ENCODE results near the gene NFASC. TPM values are rescaled to one million over a fixed set of nuclear protein-coding genes. Genes with fewer than 3 reads are reported as not detected.

Gene NFASC
- total RNA-seq, 2 experiments from 2014 or later, result not detected

DNA sequence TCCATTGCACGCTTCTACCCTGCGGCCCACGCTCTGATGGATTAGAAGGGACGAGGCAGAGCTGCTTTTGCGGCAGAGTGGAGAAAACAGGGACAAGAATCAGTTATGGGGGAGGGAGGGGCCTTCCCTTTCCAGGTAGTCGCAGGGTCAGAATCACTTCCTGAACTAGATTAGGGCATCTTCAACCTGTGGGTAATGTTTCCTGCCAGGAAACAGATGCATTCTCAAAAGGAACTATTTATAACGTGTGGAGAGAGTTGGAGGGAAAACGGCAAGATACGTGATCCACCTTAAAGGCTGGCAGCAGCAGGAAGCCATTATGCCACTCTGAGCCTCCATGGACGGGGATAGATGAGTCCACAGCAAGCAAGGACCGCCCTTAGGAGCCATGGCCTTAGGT lies 112.5 kb downstream of the NFASC start:
- no peak overlapping the region for H3K4me3 ChIP-seq (ENCODE audit: low read depth, low read length, poor library complexity, severe bottlenecking)
- no peaks in the 10 kb centered on the region for H4K20me1 ChIP-seq (ENCODE audit: insufficient read depth, low read length)
- CTCF ChIA-PET (ENCODE audit: unreplicated experiment), result no interaction called here
- TF ChIP-seq, protein P1, sequence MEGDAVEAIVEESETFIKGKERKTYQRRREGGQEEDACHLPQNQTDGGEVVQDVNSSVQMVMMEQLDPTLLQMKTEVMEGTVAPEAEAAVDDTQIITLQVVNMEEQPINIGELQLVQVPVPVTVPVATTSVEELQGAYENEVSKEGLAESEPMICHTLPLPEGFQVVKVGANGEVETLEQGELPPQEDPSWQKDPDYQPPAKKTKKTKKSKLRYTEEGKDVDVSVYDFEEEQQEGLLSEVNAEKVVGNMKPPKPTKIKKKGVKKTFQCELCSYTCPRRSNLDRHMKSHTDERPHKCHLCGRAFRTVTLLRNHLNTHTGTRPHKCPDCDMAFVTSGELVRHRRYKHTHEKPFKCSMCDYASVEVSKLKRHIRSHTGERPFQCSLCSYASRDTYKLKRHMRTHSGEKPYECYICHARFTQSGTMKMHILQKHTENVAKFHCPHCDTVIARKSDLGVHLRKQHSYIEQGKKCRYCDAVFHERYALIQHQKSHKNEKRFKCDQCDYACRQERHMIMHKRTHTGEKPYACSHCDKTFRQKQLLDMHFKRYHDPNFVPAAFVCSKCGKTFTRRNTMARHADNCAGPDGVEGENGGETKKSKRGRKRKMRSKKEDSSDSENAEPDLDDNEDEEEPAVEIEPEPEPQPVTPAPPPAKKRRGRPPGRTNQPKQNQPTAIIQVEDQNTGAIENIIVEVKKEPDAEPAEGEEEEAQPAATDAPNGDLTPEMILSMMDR (conservative IDR thresholded peaks at IDR 0.05; ENCODE audit: low read length), result no peak
- TF ChIP-seq EZH2phosphoT487 (IDR thresholded peaks at IDR 0.05; ENCODE audit: borderline replicate concordance, low read depth, low read length), result no peak
- no peak overlapping the region for H2AFZ ChIP-seq (ENCODE audit: low read length)
- H3K9me2 ChIP-seq (ENCODE audit: insufficient read depth, low read length), result no peaks in the 10 kb centered on the region
- intact Hi-C loops (cut with micrococcal nuclease; ENCODE audit: unreplicated experiment), result no loop called here
- no TSS peak for BruUV-seq (replicated peaks)
- no peaks in the 10 kb centered on the region for H3K79me2 ChIP-seq (ENCODE audit: insufficient read depth, low read depth, low read length)
- no peaks in the 10 kb centered on the region for H3K9me3 ChIP-seq (ENCODE audit: low read length)
- H3K4me2 ChIP-seq (ENCODE audit: low read length), result no peak overlapping the region
- POLR2A ChIA-PET, result no interaction called here
- H3K36me3 ChIP-seq (ENCODE audit: insufficient read depth, low read length), result no peaks in the 10 kb centered on the region
- H3K4me1 ChIP-seq (ENCODE audit: insufficient read depth, low read length, poor library complexity, severe bottlenecking), result no peaks in the 10 kb centered on the region
- H3K27ac ChIP-seq (ENCODE audit: low read depth, low read length, poor library complexity, severe bottlenecking), result no peak overlapping the region
- no peak for DNase-seq (ENCODE audit: low spot score)

DNA sequence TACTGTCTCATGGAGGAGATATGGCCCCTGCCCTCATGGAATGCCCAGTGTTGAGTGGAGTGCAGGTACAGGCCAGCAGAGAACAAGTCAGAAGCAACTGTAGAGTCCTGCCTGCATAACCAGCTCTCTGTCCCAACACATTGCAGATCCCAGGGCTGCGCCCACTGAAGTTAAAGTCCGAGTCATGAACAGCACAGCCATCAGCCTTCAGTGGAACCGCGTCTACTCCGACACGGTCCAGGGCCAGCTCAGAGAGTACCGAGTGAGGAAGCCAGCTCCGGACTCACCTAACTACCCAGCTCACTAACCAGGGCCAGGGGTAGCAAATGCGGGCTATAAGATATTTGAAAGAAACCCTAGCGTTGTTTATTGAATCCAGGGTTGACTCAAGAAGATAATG lies 113.2 kb downstream of the NFASC start:
- no TSS peak for BruUV-seq (replicated peaks)
- no peaks in the 10 kb centered on the region for H3K9me2 ChIP-seq (ENCODE audit: insufficient read depth, low read length)

DNA sequence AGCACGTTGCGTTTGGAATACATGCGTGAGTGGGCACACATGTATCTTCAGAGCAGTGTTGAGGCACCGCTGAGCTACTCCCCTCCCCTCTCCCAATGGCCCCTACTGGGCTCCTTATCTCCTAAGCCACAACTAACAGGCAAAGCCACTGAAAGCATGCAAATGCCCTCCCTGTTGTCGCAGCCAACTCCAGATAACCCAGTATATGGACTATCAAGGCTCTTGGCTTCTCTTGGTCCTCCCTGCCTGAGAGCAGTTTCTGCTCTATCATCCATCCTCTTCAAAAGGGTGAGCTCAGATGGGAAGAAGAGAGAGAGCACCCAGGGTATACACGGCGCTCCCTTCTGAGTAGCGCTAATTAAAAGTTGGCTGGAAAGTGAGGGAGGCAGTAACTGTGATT lies 113.8 kb downstream of the NFASC start:
- intact Hi-C loops (cut with micrococcal nuclease; ENCODE audit: unreplicated experiment), result no loop called here
- Histone ChIP-seq H3K79me2 (ENCODE audit: insufficient read depth, low read depth, low read length) (no peaks in the 10 kb centered on the region), H3K4me3 (ENCODE audit: low read depth, low read length, poor library complexity, severe bottlenecking) (no peak overlapping the region), H3K4me1 (ENCODE audit: insufficient read depth, low read length, poor library complexity, severe bottlenecking) (no peaks in the 10 kb centered on the region), H3K9me3 (ENCODE audit: low read length) (no peaks in the 10 kb centered on the region), H2AFZ (ENCODE audit: low read length) (no peak overlapping the region), H3K27ac (ENCODE audit: low read depth, low read length, poor library complexity, severe bottlenecking) (no peak overlapping the region), H3K36me3 (ENCODE audit: insufficient read depth, low read length) (no peaks in the 10 kb centered on the region), H4K20me1 (ENCODE audit: insufficient read depth, low read length) (no peaks in the 10 kb centered on the region), H3K9me2 (ENCODE audit: insufficient read depth, low read length) (no peaks in the 10 kb centered on the region), H3K4me2 (ENCODE audit: low read length) (no peak overlapping the region)
- no peak for DNase-seq (ENCODE audit: low spot score)
- ChIA-PET POLR2A (no interaction called here), CTCF (ENCODE audit: unreplicated experiment) (no interaction called here)
- TF ChIP-seq EZH2phosphoT487 (IDR thresholded peaks at IDR 0.05; ENCODE audit: borderline replicate concordance, low read depth, low read length), result no peak
- TF ChIP-seq, protein P1 (conservative IDR thresholded peaks at IDR 0.05; ENCODE audit: low read length), result no peak
- BruUV-seq (replicated peaks), result no TSS peak

More for the DNA sequence above, 113.2 kb downstream of the NFASC start:
- Histone ChIP-seq H3K36me3 (ENCODE audit: insufficient read depth, low read length) (no peaks in the 10 kb centered on the region), H2AFZ (ENCODE audit: low read length) (no peak overlapping the region), H3K9me3 (ENCODE audit: low read length) (no peaks in the 10 kb centered on the region), H3K4me2 (ENCODE audit: low read length) (no peak overlapping the region), H3K4me1 (ENCODE audit: insufficient read depth, low read length, poor library complexity, severe bottlenecking) (no peaks in the 10 kb centered on the region), H3K27ac (ENCODE audit: low read depth, low read length, poor library complexity, severe bottlenecking) (no peak overlapping the region), H4K20me1 (ENCODE audit: insufficient read depth, low read length) (no peaks in the 10 kb centered on the region), H3K4me3 (ENCODE audit: low read depth, low read length, poor library complexity, severe bottlenecking) (no peak overlapping the region), H3K79me2 (ENCODE audit: insufficient read depth, low read depth, low read length) (no peaks in the 10 kb centered on the region)
- TF ChIP-seq, protein P1 (conservative IDR thresholded peaks at IDR 0.05; ENCODE audit: low read length), result no peak
- no peak for TF ChIP-seq EZH2phosphoT487 (IDR thresholded peaks at IDR 0.05; ENCODE audit: borderline replicate concordance, low read depth, low read length)
- intact Hi-C loops (cut with micrococcal nuclease; ENCODE audit: unreplicated experiment), result no loop called here
- no peak for DNase-seq (ENCODE audit: low spot score)
- CTCF ChIA-PET (ENCODE audit: unreplicated experiment), result no interaction called here
- POLR2A ChIA-PET, result no interaction called here
